ENCODE data around the gene S100A7A.

S100A7A gene

GRCh38 chr1:153387001-153387400 is 29.3 kb upstream of the S100A7A start:
- DNase-seq (ENCODE audit: low read depth): no peak
- in situ Hi-C loops (cut with HindIII; ENCODE audit: low sequenced_read_pairs): no loop called here
- TF ChIP-seq CTCF (IDR thresholded peaks at IDR 0.05; ENCODE audit: low read depth, low read length, missing control alignments): no peak
- H3K4me3 ChIP-seq (ENCODE audit: low read depth, low read length): no peak overlapping the region

GRCh38 chr1:153387785-153388184 is 28.5 kb upstream of the S100A7A start:
- H3K4me3 ChIP-seq (ENCODE audit: low read depth, low read length): no peak overlapping the region
- TF ChIP-seq CTCF (IDR thresholded peaks at IDR 0.05; ENCODE audit: low read depth, low read length, missing control alignments): no peak
- no peak for DNase-seq (ENCODE audit: low read depth)
- in situ Hi-C loops (cut with HindIII; ENCODE audit: low sequenced_read_pairs): no loop called here

GRCh38 chr1:153389401-153389800 is 26.9 kb upstream of the S100A7A start:
- in situ Hi-C loops (cut with HindIII; ENCODE audit: low sequenced_read_pairs): no loop called here
- TF ChIP-seq CTCF (IDR thresholded peaks at IDR 0.05; ENCODE audit: low read depth, low read length, missing control alignments): no peak
- no peak overlapping the region for H3K4me3 ChIP-seq (ENCODE audit: low read depth, low read length)
- DNase-seq (ENCODE audit: low read depth): no peak

- DNase-seq (ENCODE audit: low read depth): no peak
- in situ Hi-C loops (cut with HindIII; ENCODE audit: low sequenced_read_pairs): no loop called here
- TF ChIP-seq CTCF (IDR thresholded peaks at IDR 0.05; ENCODE audit: low read depth, low read length, missing control alignments): no peak
- no peak overlapping the region for H3K4me3 ChIP-seq (ENCODE audit: low read depth, low read length)
These were observed 26.1 kb upstream of the S100A7A start for GRCh38 chr1:153389973-153390879.

GRCh38 chr1:153390938-153391710 is 25.2 kb upstream of the S100A7A start, which contains the start of gene S100A8:
TSS of gene S100A8 (minus strand) at chr1:153391073. CDS start at chr1:153390535, 538 bp downstream.
- no peak for TF ChIP-seq CTCF (IDR thresholded peaks at IDR 0.05; ENCODE audit: low read depth, low read length, missing control alignments)
- no peak for DNase-seq (ENCODE audit: low read depth)
- in situ Hi-C loops (cut with HindIII; ENCODE audit: low sequenced_read_pairs): no loop called here
- no peak within 1 kb of the TSS for H3K4me3 ChIP-seq (ENCODE audit: low read depth, low read length)

- DNase-seq (ENCODE audit: low read depth): no peak
- TF ChIP-seq CTCF (IDR thresholded peaks at IDR 0.05; ENCODE audit: low read depth, low read length, missing control alignments): no peak
- H3K4me3 ChIP-seq (ENCODE audit: low read depth, low read length): no peak overlapping the region
- in situ Hi-C loops (cut with HindIII; ENCODE audit: low sequenced_read_pairs): no loop called here
These were observed 24.1 kb upstream of the S100A7A start for GRCh38 chr1:153392258-153392657.

All from astrocyte of the cerebellum (primary cell).